ENCODE results near the gene CMYA5.

DNA sequence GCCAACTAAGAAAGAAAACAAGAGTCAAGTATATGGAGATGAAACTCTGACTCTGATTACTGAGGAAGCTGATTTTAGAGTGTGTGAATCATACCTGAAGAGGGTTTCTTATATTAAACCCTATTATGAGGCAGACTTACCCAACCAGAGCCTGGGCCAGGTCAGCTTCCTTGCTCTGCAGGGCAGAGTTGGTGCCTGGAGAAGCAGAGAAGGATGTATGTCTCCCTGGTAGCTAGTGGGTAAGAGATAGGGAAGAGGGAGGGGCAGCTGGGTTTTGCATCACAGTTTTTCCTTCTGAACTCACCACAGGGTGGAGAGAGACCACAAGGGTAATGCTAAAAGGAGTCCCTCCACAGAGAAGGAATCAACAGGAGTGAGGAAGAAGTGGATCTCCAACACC is 104.1 kb downstream of the CMYA5 start:
- TF ChIP-seq POLR2A (IDR thresholded peaks at IDR 0.05; ENCODE audit: low read length), result no peak
- no peak for TF ChIP-seq GATA1 (IDR thresholded peaks at IDR 0.05; ENCODE audit: low read depth, low read length)

Measured in erythroblast (primary cell).